Tibial artery (tissue), 4 donors: ENCODE results near the gene ONECUT2.

Experiments used
- DNase-seq, 2 donors: peaks; one replicate each; pipeline ENCODE4 v3.0.0-alpha.2; 2019
- H3K27ac ChIP-seq, 2 donors: fragments of 200-600 bp; sonication (generic) in 1 of 2; 1 replicate in 1 of 2; 2 replicates in 1 of 2; pipeline ENCODE4 v1.5.1; 2018 to 2019; ENCODE audit warnings: mild to moderate bottlenecking in 1 of 2
- H3K27me3 ChIP-seq, 2 donors: fragments of 200-600 bp; sonication (generic) in 1 of 2; one replicate each; pipeline versions ENCODE4 v1.5.1 to v1.6.0; 2016 to 2019
- H3K36me3 ChIP-seq, 3 donors: fragments of 200-600 bp; sonication (generic) in 2 of 3; one replicate each; pipeline ENCODE4 v1.5.1; 2016 to 2019; ENCODE audit warnings: mild to moderate bottlenecking in 2 of 3
- H3K4me1 ChIP-seq, 4 donors: fragments of 200-600 bp; sonication (generic) in 2 of 4; 1 replicate in 3 of 4; 2 replicates in 1 of 4; pipeline ENCODE4 v1.5.1; 2016 to 2019
- H3K4me3 ChIP-seq, 2 donors: fragments of 200-600 bp; sonication (generic) in 1 of 2; 1 replicate in 1 of 2; 2 replicates in 1 of 2; pipeline ENCODE4 v1.5.1; 2018 to 2019; ENCODE audit warnings: mild to moderate bottlenecking in 2 of 2
- H3K9me3 ChIP-seq, 3 donors: fragments of 200-600 bp; sonication (generic) in 1 of 3; one replicate each; pipeline ENCODE4 v1.5.1; 2016 to 2019
- intact Hi-C: fragments of 100-400 bp; cut with DNase I; formaldehyde crosslinking; loops from one replicate; pipeline ENCODE4 v1.15.0; 2023; ENCODE audit warnings: low total_unique reads
- TF ChIP-seq, protein P1 (sequence below), 2 experiments: fragments of 200-600 bp in 1 of 2; fragments of 450-650 bp in 1 of 2; IDR thresholded peaks; one replicate each; pipeline ENCODE4 v1.5.1; 2017 to 2019; ENCODE audit warnings: antibody characterized with exemption in 2 of 2, mild to moderate bottlenecking in 1 of 2, moderate library complexity in 1 of 2

ONECUT2 gene

DNA sequence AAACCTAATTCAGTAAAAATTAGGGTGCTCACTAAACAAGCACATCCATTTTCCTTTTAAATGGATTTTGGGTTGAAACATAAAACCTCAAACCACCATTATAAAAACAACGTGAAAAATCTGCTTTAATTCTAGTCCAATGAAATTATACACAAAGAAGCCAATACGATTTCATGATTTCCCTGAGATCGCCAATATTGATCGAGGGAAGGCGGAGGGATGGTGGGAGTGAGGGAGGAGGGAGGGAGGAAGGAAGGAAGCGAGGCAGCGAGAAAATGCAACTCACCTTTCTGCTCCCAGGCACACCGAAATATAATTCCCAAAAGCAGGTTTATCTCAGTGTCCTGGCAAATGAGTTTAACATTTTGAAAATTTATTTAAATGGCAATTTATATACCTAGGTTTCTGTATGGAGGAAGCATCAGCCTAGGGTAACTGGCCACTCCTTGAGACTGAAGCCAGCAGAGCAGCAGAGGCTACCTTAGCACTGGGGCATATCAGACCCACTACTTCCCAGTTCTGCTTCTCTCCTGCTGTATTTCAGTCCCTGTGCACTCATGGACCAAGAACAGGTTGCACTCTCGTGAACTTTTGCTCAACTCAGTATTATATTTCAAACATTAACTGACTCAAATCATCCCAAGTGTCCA, 2.3 kb upstream of the ONECUT2 start:
- intact Hi-C loops: no loop called here
- peaks cover 15 to 90% of the 10 kb centered on the region in 2 donors for H3K27me3 ChIP-seq
- no peak overlapping the region for H3K27ac ChIP-seq
- no peak overlapping the region for H3K4me3 ChIP-seq
- H3K36me3 ChIP-seq: no peaks in the 10 kb centered on the region
- H3K9me3 ChIP-seq: peaks cover 0 to 11% (median 9%) of the 10 kb centered on the region in 3 donors
- TF ChIP-seq, protein P1, sequence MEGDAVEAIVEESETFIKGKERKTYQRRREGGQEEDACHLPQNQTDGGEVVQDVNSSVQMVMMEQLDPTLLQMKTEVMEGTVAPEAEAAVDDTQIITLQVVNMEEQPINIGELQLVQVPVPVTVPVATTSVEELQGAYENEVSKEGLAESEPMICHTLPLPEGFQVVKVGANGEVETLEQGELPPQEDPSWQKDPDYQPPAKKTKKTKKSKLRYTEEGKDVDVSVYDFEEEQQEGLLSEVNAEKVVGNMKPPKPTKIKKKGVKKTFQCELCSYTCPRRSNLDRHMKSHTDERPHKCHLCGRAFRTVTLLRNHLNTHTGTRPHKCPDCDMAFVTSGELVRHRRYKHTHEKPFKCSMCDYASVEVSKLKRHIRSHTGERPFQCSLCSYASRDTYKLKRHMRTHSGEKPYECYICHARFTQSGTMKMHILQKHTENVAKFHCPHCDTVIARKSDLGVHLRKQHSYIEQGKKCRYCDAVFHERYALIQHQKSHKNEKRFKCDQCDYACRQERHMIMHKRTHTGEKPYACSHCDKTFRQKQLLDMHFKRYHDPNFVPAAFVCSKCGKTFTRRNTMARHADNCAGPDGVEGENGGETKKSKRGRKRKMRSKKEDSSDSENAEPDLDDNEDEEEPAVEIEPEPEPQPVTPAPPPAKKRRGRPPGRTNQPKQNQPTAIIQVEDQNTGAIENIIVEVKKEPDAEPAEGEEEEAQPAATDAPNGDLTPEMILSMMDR (IDR thresholded peaks at IDR 0.05): no peak
- no peak for DNase-seq
- peaks cover 0 to 55% (median 39%) of the 10 kb centered on the region in 4 donors for H3K4me1 ChIP-seq

DNA sequence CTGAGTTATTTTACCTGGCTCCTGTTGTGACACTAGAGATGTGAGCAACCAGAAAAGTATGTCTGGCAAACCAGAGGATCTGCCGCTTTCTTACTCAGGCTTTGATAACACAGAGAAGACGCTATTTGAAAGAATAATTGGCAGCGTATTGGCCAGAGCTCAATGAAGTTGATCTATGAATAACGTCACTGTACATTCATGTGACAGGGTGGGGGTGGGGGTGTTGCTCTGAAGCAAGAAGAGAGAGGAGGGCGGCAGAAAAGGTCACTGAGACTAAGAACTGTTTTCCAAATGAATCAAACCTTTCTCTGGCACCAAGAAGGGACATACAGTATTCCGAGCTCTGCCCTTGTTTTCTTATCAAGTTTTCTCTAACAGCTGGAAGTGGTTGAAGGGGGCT, 1.7 kb upstream of the ONECUT2 start:
- Histone ChIP-seq H3K27ac (no peak overlapping the region), H3K9me3 (peaks cover 0 to 5% (median 5%) of the 10 kb centered on the region in 3 donors), H3K36me3 (no peaks in the 10 kb centered on the region), H3K27me3 (peaks cover 9 to 90% of the 10 kb centered on the region in 2 donors), H3K4me1 (peaks cover 0 to 56% (median 42%) of the 10 kb centered on the region in 4 donors), H3K4me3 (no peak overlapping the region)
- no peak for DNase-seq
- intact Hi-C loops: no loop called here
- TF ChIP-seq, protein P1 (IDR thresholded peaks at IDR 0.05): no peak

DNA sequence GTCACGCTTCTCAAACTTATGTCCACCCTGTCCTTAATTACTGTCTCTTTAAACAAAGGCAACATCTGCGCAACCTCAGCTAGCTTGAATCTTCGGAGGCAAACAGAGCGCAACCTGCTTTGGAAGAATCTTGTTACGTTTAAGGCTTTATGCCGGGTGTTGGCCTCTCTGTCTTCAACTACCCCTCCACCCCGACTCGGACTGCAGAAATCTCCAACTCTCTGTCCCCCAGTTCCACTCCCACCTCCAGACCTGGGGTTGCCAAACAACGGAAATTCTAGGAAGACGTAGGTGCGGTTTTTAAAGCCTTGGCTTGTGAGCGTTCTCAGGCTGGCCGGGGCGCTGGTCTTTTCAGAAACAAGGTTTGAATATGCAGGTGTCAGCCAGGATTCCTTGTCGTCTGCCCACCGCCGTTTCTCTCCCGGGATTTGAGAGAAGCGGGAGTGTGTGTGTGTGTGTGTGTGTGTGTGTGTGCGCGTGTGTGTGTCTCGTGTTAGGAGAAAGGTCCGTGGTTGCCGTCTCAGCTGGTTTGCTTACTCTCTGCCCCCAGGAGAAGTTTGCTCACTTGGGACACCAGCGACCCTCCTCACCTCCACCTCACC, 1.1 kb upstream of the ONECUT2 start:
- no peak overlapping the region for H3K4me3 ChIP-seq
- TF ChIP-seq, protein P1 (IDR thresholded peaks at IDR 0.05): no peak
- no peaks in the 10 kb centered on the region for H3K9me3 ChIP-seq
- peaks cover 0 to 57% (median 44%) of the 10 kb centered on the region in 4 donors for H3K4me1 ChIP-seq
- DNase-seq: no peak
- H3K36me3 ChIP-seq: no peaks in the 10 kb centered on the region
- H3K27me3 ChIP-seq: peaks cover 5 to 90% of the 10 kb centered on the region in 2 donors
- no peak overlapping the region for H3K27ac ChIP-seq
- intact Hi-C loops: no loop called here

DNA sequence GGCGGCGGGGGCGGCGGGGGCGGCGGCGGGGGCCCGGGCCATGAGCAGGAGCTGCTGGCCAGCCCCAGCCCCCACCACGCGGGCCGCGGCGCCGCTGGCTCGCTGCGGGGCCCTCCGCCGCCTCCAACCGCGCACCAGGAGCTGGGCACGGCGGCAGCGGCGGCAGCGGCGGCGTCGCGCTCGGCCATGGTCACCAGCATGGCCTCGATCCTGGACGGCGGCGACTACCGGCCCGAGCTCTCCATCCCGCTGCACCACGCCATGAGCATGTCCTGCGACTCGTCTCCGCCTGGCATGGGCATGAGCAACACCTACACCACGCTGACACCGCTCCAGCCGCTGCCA, 644 bp downstream of the ONECUT2 start:
- H3K4me1 ChIP-seq: peaks cover 0 to 68% (median 59%) of the 10 kb centered on the region in 4 donors
- H3K9me3 ChIP-seq: no peaks in the 10 kb centered on the region
- H3K27ac ChIP-seq: no peak overlapping the region
- peak overlapping the region; percentile 45 to 58 for H3K4me3 ChIP-seq
- intact Hi-C loops: no loop called here
- peaks cover 5 to 92% of the 10 kb centered on the region in 2 donors for H3K27me3 ChIP-seq
- DNase-seq: no peak
- TF ChIP-seq, protein P1 (IDR thresholded peaks at IDR 0.05): no peak
- H3K36me3 ChIP-seq: no peaks in the 10 kb centered on the region

DNA sequence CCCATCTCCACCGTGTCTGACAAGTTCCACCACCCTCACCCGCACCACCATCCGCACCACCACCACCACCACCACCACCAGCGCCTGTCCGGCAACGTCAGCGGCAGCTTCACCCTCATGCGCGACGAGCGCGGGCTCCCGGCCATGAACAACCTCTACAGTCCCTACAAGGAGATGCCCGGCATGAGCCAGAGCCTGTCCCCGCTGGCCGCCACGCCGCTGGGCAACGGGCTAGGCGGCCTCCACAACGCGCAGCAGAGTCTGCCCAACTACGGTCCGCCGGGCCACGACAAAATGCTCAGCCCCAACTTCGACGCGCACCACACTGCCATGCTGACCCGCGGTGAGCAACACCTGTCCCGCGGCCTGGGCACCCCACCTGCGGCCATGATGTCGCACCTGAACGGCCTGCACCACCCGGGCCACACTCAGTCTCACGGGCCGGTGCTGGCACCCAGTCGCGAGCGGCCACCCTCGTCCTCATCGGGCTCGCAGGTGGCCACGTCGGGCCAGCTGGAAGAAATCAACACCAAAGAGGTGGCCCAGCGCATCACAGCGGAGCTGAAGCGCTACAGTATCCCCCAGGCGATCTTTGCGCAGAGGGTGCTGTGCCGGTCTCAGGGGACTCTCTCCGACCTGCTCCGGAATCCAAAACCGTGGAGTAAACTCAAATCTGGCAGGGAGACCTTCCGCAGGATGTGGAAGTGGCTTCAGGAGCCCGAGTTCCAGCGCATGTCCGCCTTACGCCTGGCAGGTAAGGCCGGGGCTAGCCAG, 1.2 kb downstream of the ONECUT2 start:
- peaks cover 5 to 93% of the 10 kb centered on the region in 2 donors for H3K27me3 ChIP-seq
- TF ChIP-seq, protein P1 (IDR thresholded peaks at IDR 0.05): no peak
- DNase-seq: no peak
- H3K36me3 ChIP-seq: no peaks in the 10 kb centered on the region
- H3K27ac ChIP-seq: no peak overlapping the region
- peak overlapping the region in 1 of 2 donors; percentile 58 for H3K4me3 ChIP-seq
- intact Hi-C loops: no loop called here
- no peaks in the 10 kb centered on the region for H3K9me3 ChIP-seq
- H3K4me1 ChIP-seq: peaks cover 0 to 74% (median 61%) of the 10 kb centered on the region in 4 donors
